Mucosa of descending colon (tissue), 3 donors: ENCODE data around the gene PDE8A. TPM values are rescaled to one million over a fixed set of nuclear protein-coding genes. Genes with fewer than 3 reads are reported as not detected.

ENCODE experiments used
- ATAC-seq: fragments of 200-7000 bp; cut with Tn5 transposase; one replicate; pipeline ENCODE4 v1.9.1; 2020; ENCODE audit warnings: mild to moderate bottlenecking, moderate library complexity
- DNase-seq, 3 donors: peaks; one replicate each; pipeline ENCODE4 v3.0.0-alpha.2; 2020
- H3K36me3 ChIP-seq: fragments of 200-600 bp; one replicate; pipeline ENCODE4 v1.8.0; 2021; ENCODE audit warnings: low read depth, mild to moderate bottlenecking
- H3K4me1 ChIP-seq: fragments of 200-600 bp; one replicate; pipeline ENCODE4 v1.8.0; 2021; ENCODE audit warnings: low read depth, mild to moderate bottlenecking
- H3K4me3 ChIP-seq: fragments of 200-600 bp; one replicate; pipeline ENCODE4 v1.8.0; 2021; ENCODE audit warnings: mild to moderate bottlenecking
- H3K9me3 ChIP-seq: fragments of 200-600 bp; one replicate; pipeline ENCODE4 v1.8.0; 2021; ENCODE audit warnings: mild to moderate bottlenecking
- intact Hi-C, 2 donors: fragments of 100-400 bp; cut with DNase I in 1 of 2; cut with micrococcal nuclease in 1 of 2; formaldehyde crosslinking; loops; one replicate each; pipeline versions ENCODE4 v1.11.0 to v1.11.1; 2022; cut with DNase I, micrococcal nuclease
- total RNA-seq, 3 donors: library from RNA; stranded (reverse); fragmentation: NEBNext Ultra II Directional in 2 of 3; extraction: Animal tissue kit (Norgen Biotek cat#: 25700) in 2 of 3; gene quantifications; one replicate each; pipeline versions ENCODE4 v1.2.1 to v1.2.4, GENCODE V29; 2021 to 2023
- TF ChIP-seq, protein P1 (sequence below): fragments of 200-600 bp; IDR thresholded peaks from one replicate; pipeline ENCODE4 v1.8.0; 2022; ENCODE audit warnings: antibody characterized with exemption, mild to moderate bottlenecking
- donor health status: DM: no; HTN: no; CAD: no; lungs with moderate emphysema.
- donor health status: DM: no; HTN: no; CAD: no.
- donor health status: DM: no; HTN: yes; CAD: no.

PDE8A gene
- total RNA-seq, 3 donors from 2014 or later: 79.7 to 117 (median 98.3) TPM

DNA sequence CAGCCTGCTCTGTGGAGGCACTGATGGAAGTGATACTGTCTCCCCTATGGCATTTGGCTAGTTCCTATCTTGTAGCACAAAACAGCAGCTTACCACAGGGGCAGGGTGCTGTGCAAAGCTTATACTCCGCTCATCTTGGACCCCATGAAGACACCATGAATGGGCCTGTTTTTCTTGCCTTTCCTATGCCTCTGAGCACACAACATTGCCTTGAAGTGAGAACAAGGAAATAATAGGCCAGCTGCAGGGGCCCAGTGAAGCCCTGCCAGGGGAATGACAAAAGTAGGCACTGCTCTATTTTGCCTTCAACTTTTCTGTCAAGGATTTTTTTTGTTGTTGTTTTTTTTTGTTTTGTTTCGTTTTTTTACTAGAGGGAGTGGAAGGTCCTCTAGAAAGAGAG lies 110.3 kb downstream of the PDE8A start:
- no peaks in the 10 kb centered on the region for H3K4me1 ChIP-seq
- no peaks in the 10 kb centered on the region for H3K36me3 ChIP-seq
- intact Hi-C loops: no loop called here
- DNase-seq (no peak), ATAC-seq (no peak)
- no peak overlapping the region for H3K4me3 ChIP-seq
- TF ChIP-seq, protein P1, sequence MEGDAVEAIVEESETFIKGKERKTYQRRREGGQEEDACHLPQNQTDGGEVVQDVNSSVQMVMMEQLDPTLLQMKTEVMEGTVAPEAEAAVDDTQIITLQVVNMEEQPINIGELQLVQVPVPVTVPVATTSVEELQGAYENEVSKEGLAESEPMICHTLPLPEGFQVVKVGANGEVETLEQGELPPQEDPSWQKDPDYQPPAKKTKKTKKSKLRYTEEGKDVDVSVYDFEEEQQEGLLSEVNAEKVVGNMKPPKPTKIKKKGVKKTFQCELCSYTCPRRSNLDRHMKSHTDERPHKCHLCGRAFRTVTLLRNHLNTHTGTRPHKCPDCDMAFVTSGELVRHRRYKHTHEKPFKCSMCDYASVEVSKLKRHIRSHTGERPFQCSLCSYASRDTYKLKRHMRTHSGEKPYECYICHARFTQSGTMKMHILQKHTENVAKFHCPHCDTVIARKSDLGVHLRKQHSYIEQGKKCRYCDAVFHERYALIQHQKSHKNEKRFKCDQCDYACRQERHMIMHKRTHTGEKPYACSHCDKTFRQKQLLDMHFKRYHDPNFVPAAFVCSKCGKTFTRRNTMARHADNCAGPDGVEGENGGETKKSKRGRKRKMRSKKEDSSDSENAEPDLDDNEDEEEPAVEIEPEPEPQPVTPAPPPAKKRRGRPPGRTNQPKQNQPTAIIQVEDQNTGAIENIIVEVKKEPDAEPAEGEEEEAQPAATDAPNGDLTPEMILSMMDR: no peak
- H3K9me3 ChIP-seq: no peaks in the 10 kb centered on the region

DNA sequence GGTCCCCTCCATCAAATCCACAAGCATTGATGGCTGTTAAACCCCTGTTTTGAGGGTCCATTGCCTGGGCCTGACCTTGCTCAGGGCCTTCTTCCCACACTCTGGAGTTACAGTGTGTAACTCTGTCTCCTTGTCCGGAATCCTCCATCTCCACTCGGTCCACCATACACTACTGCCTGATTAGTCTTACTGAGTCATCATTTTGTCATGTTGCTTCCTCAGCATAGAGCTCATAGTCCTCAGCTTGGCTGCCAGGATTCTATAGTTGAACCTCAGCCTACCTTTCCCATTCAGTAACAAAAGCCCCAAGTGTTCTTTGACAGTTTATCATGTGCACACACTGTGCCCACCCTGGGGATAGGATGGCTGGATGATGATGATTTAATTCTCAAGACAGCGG lies 113.0 kb downstream of the PDE8A start:
- Histone ChIP-seq H3K9me3 (no peaks in the 10 kb centered on the region), H3K36me3 (no peaks in the 10 kb centered on the region), H3K4me3 (no peak overlapping the region), H3K4me1 (no peaks in the 10 kb centered on the region)
- DNase-seq (no peak), ATAC-seq (no peak)
- intact Hi-C loops: no loop called here
- TF ChIP-seq, protein P1: no peak

DNA sequence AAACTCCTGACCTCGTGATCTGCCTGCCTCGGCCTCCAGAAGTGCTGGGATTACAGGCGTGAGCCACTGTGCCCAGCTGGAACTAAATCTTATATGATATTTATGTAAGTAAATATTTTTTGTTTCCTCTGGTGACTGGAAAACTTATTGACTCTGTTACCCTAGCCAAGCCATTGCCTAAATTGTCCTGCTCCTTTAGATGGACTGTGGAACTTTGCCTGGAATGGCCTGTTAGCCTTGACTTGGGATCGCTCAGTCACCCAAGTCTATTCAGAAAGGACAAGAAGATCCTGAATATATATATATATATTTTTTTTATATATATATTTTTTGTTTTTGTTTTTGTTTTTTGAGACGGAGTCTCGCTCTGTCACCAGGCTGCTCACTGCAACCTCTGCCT lies 113.9 kb downstream of the PDE8A start:
- no peaks in the 10 kb centered on the region for H3K9me3 ChIP-seq
- TF ChIP-seq, protein P1: no peak
- no peaks in the 10 kb centered on the region for H3K36me3 ChIP-seq
- no peaks in the 10 kb centered on the region for H3K4me1 ChIP-seq
- intact Hi-C loops: no loop called here
- no peak overlapping the region for H3K4me3 ChIP-seq
- DNase-seq: no peak
- ATAC-seq: no peak

DNA sequence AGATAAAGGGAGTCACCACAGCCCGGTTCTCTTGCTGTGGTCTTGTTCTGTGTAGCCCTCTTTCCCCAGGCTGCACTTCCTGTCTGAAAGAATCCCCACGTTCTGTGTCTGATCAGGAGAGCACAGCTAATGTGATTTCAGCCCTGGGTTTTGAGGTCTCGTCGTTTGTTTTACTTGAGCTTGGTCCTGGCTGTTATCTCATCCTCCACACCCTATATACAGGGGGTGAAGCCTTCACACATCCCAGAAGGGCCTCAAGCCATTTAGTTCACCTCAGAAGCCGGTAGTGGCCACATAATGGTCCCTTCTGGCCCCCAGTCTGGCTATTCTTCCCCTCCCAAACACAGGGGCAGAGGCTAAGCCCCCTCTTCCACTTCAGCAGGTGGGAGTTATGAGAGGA lies 115.6 kb downstream of the PDE8A start:
- no peaks in the 10 kb centered on the region for H3K36me3 ChIP-seq
- H3K4me3 ChIP-seq: no peak overlapping the region
- TF ChIP-seq, protein P1: no peak
- no peak for DNase-seq
- no peaks in the 10 kb centered on the region for H3K9me3 ChIP-seq
- ATAC-seq: no peak
- intact Hi-C loops: no loop called here
- no peaks in the 10 kb centered on the region for H3K4me1 ChIP-seq

DNA sequence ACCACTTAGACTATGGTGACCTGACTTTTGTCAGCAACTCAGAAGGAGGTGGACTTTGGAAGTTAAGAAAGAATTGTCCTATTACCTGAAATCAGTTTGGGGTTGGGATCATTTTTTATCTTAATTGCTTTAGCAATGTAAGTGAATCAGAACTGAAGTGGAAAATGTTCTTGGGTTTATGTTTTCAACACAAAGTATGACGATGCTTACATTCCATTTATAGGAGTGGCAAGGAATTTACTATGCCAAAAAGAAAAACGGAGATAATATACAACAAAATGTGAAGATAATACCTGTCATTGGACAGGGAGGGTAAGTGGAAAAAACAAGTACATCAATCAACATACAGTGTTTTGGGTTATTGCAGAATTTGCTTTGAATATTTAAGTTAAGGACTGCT lies 116.1 kb downstream of the PDE8A start:
- intact Hi-C loops: no loop called here
- TF ChIP-seq, protein P1: no peak
- no peak overlapping the region for H3K4me3 ChIP-seq
- no peak for ATAC-seq
- no peaks in the 10 kb centered on the region for H3K9me3 ChIP-seq
- DNase-seq: no peak
- H3K36me3 ChIP-seq: no peaks in the 10 kb centered on the region
- no peaks in the 10 kb centered on the region for H3K4me1 ChIP-seq

DNA sequence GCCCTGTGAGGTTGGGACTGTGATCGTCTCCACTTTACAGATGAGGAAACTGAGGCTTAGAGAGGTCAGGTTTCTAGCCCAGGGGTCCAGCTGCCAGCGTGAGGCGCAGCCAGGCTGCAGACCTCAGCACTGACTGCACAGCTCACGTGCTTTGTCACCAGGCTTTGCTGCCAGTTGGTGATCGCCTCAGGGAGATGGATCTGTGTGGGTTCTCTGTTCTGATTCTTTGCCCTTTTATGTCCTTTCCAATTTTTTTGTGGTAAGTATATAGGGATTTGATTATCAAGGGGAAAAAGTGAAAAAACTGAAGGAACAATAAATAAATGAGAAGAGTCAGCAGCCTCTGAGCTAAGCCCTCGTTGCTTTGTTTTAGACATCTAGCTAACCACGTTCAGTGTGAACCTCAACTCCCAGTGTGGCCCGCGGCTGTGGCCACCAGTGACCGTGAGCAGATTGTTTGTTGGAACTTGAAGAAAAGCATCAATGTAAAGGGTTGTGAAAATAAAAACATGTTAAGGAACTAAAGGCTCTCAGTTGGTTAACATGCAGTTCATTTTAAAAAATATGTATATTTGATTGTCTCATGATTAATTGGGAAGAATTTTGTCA lies 117.6 kb downstream of the PDE8A start:
- TF ChIP-seq, protein P1: no peak
- Histone ChIP-seq H3K9me3 (no peaks in the 10 kb centered on the region), H3K36me3 (no peaks in the 10 kb centered on the region), H3K4me3 (no peak overlapping the region), H3K4me1 (no peaks in the 10 kb centered on the region)
- ATAC-seq (no peak), DNase-seq (no peak)
- intact Hi-C loops: no loop called here
